ENCODE data around the gene VAV3. TPM values are rescaled to one million over a fixed set of nuclear protein-coding genes. Genes with fewer than 3 reads are reported as not detected.
A peak's percentile ranks its signal among the peaks of the same experiment; 100 is the strongest.

The VAV3 gene
- total and polyA plus RNA-seq, 2 donors from 2014 or later = 61.6 to 87.5 TPM

GRCh38 chr1:107683683-107684082 lies 281.3 kb downstream of the VAV3 start:
- no peaks in the 10 kb centered on the region for H3K27me3 ChIP-seq (ENCODE audit: control insufficient read depth, insufficient read depth, low read length)
- no peak for TF ChIP-seq CTCF (IDR thresholded peaks at IDR 0.05; ENCODE audit: borderline replicate concordance, extremely low read depth, insufficient read depth)
- intact Hi-C loops (cut with DNase I) = no loop called here
- H3K4me1 ChIP-seq (ENCODE audit: control insufficient read depth in 2 of 3, insufficient read depth in 2 of 3, low read depth in 1 of 3, low read length in 3 of 3) = peaks cover 0 to 19% (median 3%) of the 10 kb centered on the region in 3 donors
- no peaks in the 10 kb centered on the region for H3K9me3 ChIP-seq (ENCODE audit: control insufficient read depth in 2 of 3, insufficient read depth in 1 of 3, low read length in 3 of 3)
- H3K27ac ChIP-seq (ENCODE audit: low read depth in 2 of 2, low read length in 2 of 2) = peak overlapping the region; percentile 20 to 78
- DNase-seq (peak in 2 of 5 donors; percentile 34 to 52), FAIRE-seq (no peak)
- peak overlapping the region in 2 of 3 donors; percentile 51 to 90 for H3K4me3 ChIP-seq (ENCODE audit: low read length in 3 of 3)
- peak overlapping the region in 1 of 3 donors; percentile 73 for H3K9ac ChIP-seq (ENCODE audit: low read length in 3 of 3)
- H3K36me3 ChIP-seq (ENCODE audit: control insufficient read depth in 2 of 3, insufficient read depth in 3 of 3, low read length in 3 of 3) = no peaks in the 10 kb centered on the region

GRCh38 chr1:107683191-107683657 lies 281.8 kb downstream of the VAV3 start:
- intact Hi-C loops (cut with DNase I) = no loop called here
- Histone ChIP-seq H3K27me3 (ENCODE audit: control insufficient read depth, insufficient read depth, low read length) (no peaks in the 10 kb centered on the region), H3K27ac (ENCODE audit: low read depth in 2 of 2, low read length in 2 of 2) (peak overlapping the region; percentile 20 to 78), H3K36me3 (ENCODE audit: control insufficient read depth in 2 of 3, insufficient read depth in 3 of 3, low read length in 3 of 3) (no peaks in the 10 kb centered on the region), H3K9ac (ENCODE audit: low read length in 3 of 3) (peak overlapping the region in 1 of 3 donors; percentile 73), H3K4me3 (ENCODE audit: low read length in 3 of 3) (peak overlapping the region; percentile 7 to 90 (median 27)), H3K9me3 (ENCODE audit: control insufficient read depth in 2 of 3, insufficient read depth in 1 of 3, low read length in 3 of 3) (no peaks in the 10 kb centered on the region), H3K4me1 (ENCODE audit: control insufficient read depth in 2 of 3, insufficient read depth in 2 of 3, low read depth in 1 of 3, low read length in 3 of 3) (peaks cover 0 to 19% (median 3%) of the 10 kb centered on the region in 3 donors)
- FAIRE-seq = peak; percentile 76
- peak in 4 of 5 donors; percentile 44 to 84 (median 68) for DNase-seq
- TF ChIP-seq CTCF (IDR thresholded peaks at IDR 0.05; ENCODE audit: borderline replicate concordance, extremely low read depth, insufficient read depth) = no peak

- no peak for FAIRE-seq
- no peaks in the 10 kb centered on the region for H3K36me3 ChIP-seq (ENCODE audit: control insufficient read depth in 2 of 3, insufficient read depth in 3 of 3, low read length in 3 of 3)
Measured at GRCh38 chr1:107682467-107682866, 282.5 kb downstream of the VAV3 start.

More at GRCh38 chr1:107682467-107682866, 282.5 kb downstream of the VAV3 start:
- Histone ChIP-seq H3K4me3 (ENCODE audit: low read length in 3 of 3) (peak overlapping the region in 2 of 3 donors; percentile 27 to 90), H3K9me3 (ENCODE audit: control insufficient read depth in 2 of 3, insufficient read depth in 1 of 3, low read length in 3 of 3) (no peaks in the 10 kb centered on the region), H3K9ac (ENCODE audit: low read length in 3 of 3) (peak overlapping the region in 1 of 3 donors; percentile 34), H3K27ac (ENCODE audit: low read depth in 2 of 2, low read length in 2 of 2) (peak overlapping the region; percentile 20 to 56), H3K27me3 (ENCODE audit: control insufficient read depth, insufficient read depth, low read length) (no peaks in the 10 kb centered on the region), H3K4me1 (ENCODE audit: control insufficient read depth in 2 of 3, insufficient read depth in 2 of 3, low read depth in 1 of 3, low read length in 3 of 3) (peaks cover 0 to 25% (median 3%) of the 10 kb centered on the region in 3 donors)
- DNase-seq = peak in 2 of 5 donors; percentile 30 to 36
- TF ChIP-seq CTCF (IDR thresholded peaks at IDR 0.05; ENCODE audit: borderline replicate concordance, extremely low read depth, insufficient read depth) = no peak
- intact Hi-C loops (cut with DNase I) = no loop called here
